GM21515 (cell line): ENCODE data around the gene DTNBP1.

ENCODE experiments used
- ATAC-seq: cut with Tn5 transposase; IDR thresholded peaks from one replicate; pipeline ENCODE4 v1.9.1; 2021; ENCODE audit not compliant: unreplicated experiment

Gene DTNBP1

DNA sequence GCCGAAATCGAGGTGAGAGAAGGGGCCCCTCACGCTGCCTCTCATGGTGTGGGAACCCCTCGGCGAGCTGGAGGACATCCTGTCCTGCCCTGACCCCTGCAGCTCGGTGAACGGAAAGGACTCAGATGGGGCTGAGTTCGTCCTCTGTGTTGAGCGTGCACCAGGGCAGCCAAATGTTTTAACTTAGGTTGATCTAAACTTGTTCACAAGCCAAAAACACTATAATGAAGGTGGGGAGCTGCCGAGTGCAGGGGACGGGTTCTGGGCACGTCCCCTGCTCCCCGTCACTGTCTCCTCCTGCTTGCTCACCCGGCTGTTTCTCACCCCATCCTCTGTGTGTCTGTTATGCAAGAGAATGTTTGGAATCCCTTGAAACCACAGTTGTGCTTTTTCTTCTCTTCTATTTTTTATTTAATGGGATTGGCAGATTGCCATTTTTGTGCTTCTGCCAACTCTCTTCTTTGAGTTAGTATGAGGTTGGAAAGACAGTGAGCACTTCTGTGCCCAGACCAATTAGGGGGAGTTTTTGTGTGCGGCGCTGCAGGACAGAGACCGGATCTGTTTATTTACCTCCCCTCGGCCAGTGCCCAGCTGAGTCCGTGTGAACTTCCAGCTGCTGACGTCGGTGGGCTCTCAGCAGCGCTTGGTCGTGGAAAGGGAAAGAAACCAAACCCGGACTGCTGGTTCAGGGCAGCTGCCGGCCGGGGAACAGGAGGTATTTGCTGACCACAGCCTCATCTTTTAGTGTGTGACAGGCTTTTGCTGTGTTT, 158.1 kb downstream of the DTNBP1 start:
- ATAC-seq: no peak

DNA sequence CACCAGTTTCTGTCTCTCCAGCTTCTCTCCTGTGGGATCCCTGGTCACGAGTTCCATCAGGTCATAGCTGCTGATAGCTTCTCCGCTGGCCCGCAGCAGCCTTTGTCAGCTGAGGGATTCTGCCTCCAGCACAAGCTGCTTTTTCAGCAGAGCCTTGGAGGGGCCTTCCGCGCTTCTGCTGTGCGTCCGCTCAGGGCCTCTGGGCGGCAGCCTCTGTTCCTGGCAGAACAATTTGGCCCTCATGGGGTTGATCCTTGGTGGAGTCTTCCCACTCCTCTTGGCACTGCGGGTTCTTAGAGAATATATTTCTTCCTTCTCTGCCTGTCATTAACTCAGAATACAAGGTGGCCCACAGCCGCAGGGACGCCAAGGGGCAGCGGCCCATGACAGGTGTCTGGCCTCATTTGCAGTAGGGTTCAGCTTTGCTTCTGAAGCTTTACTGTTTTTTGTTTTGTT, 158.8 kb downstream of the DTNBP1 start:
- ATAC-seq: no peak

DNA sequence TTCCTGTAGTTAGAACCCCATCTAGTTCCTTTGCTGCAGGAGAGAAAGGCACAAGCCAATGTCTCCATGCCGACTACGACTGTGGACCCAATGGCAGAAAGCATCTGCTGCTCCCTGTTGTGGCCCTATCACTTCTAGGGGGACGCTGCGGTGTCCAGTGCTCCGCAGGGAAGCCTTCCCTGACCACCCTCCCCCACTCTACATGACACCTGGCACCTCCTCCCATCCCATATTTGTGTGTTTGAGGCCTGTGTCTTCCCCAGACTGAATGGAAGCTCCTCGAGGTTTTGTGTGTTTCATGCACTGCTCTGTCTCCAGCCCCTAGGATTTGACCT, 159.5 kb downstream of the DTNBP1 start:
- ATAC-seq: no peak

DNA sequence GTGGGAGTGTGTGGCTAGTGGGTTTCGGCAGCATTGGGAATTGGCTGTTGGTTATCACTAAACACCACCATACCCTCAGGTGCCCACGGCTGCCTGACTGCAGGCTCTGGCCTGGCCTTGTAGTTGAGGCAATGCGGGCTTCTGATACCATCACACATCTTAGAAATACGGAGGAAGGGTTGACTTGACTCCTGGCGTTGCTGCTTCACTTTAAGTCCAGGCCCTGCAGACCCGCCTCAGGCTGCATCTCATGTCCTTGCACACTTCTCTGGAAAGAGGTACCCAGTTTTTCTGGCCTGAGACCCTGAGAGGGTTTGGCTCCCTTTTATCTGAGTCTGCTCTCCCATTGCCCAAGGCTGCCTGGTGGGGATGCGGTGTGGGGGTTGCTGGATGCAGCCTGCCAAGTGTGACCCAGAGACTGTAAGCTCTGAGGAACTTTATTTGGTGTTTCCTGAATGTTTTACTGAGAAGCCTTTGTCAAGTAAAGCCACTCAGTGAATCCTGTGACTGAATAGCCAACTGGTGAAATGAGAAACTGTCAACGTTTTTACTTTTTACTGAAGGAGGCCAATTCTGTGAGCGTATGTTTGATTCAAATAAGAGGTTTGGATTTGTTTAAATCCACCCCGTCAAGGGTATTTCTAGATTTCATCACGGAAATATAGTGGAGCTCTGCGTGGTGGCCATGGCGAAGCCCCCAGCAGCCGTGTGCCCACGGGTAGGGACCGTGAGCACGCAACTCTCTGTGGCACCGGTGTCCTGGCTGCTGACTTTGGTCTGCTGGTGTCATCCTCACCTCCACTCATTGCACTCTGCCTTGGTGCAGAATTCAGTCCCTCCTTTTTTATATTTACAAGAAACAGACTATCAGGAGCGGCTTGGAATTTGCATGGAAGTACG, 160.1 kb downstream of the DTNBP1 start:
- ATAC-seq: no peak

DNA sequence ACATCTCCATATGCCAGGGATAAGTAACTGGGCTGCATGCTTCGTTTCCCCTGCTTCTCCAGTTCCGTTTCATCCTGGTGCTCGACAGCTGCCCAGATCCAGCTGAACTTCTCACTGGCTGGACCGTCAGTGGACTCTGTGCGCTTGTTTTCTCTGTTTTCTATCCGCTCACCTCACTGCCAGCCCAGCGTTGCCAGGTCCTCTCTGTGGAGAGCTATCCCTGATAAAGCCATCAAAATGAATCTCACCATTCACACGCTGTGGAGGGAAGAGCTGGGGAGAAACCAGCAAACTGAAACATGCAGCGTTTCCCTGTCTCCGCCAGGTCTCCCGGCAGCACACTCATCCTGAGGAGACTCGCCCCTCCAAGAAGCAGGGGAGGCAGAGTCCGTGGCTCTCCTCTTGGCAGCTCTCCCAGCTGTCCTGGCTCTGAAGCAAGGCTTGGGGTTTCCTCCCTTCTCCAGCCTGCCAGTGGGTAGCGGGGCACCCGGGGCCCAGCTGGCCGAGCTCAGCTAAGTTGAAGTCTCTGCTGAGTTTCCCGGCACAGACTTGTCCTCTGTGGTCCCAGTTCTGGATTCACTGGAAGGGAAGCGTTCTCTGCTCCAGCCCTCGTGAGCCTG, 160.9 kb downstream of the DTNBP1 start:
- ATAC-seq: no peak

DNA sequence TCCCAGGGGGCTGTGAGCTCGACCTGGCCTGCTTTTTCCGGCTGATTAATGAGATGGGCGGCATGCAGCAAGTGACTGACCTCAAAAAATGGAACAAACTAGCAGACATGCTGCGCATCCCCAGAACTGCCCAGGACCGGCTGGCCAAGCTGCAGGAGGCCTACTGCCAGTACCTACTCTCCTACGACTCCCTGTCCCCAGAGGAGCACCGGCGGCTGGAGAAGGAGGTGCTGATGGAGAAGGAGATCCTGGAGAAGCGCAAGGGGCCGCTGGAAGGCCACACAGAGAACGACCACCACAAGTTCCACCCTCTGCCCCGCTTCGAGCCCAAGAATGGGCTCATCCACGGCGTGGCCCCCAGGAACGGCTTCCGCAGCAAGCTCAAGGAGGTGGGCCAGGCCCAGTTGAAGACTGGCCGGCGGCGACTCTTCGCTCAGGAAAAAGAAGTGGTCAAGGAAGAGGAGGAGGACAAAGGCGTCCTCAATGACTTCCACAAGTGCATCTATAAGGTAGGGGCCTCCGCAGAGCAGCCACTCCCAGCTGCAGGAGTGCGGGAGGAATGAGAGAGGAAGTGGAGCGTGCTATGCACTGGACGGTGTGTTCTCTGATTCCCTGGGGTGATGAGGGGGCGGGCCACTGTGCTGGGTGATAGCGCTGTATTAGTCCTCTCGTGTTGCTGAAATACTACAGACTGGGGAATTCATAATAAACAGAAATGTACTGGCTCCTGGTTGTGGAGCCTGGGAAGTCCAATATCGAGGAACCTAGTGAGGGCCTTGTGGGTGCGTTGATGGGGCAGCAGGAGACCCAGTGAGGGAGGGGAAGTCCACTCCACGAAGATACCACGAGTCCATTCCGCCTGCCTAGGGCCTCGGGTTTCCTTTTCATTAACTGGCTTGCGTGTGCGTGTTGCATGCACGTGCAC, 161.7 kb downstream of the DTNBP1 start:
- ATAC-seq: no peak

DNA sequence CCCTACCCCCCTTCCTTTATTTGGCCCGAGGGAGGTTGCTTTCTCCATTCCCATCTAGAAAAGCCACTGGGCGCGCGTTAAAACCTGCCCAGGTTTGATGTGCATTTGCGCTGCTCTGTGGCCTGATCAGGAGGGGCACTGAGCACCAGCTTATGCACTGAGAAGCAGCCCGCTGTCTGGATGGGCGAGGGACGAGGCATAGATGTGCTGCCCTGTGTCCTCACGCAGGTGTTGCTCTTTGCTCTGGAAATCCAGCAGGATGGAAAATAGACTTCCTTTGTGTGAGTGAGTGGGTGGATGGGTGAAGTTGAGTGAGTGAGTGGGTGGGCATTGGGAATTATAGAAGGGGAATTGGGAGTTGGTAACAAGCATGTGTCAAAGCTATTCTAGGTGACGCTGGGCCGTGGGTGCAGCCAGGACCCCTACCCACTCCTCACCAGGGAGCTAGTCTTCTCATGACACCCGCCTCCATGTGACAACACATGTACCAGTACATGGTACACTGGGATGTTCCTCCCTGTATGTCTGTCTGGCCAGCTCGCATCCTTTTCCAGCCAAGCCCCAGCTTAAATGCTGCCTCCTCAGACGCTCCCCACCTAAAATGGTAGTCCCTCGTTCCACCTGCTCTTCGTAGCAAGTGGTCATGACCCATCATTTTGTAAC, 162.6 kb downstream of the DTNBP1 start:
- no peak for ATAC-seq

DNA sequence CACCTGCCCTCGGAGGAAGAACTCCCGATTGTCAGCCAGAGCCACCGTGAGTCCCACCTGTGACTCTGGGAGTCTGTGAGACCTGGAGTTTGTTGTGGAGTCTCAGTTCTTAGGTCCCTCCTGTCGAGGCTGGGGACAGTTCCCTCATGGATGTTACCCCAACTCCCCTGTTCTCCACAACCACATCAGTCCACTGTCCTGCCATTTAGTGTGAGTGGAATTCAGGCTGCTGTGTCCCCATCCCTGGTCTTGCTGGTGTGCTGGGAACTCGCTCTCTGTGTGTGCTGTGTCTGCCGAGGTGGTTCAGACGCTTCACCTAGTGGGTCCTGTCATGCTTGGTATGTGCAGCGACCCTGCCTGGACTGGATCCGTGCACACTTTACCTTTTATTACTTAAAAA, 163.2 kb downstream of the DTNBP1 start:
- no peak for ATAC-seq

DNA sequence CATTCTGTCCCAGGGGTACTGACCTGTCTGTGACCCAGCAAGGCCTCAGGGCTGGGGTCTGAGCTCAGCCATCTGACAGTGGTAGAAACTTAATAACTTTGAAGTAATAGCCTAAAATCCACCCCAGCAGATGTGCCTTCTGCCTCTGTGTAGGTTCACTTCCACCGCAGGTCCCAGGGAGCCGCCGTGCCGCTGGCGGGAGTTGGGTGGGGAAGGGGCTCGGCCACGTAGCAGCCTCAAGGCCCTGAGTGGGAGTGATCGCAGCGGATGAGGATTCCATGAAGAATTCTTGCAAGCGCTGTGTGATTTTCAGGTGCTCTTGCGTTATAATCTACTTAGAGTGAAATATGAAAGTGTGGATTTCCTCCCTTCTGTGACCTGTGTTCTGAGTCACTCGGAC, 163.7 kb downstream of the DTNBP1 start:
- ATAC-seq: no peak

DNA sequence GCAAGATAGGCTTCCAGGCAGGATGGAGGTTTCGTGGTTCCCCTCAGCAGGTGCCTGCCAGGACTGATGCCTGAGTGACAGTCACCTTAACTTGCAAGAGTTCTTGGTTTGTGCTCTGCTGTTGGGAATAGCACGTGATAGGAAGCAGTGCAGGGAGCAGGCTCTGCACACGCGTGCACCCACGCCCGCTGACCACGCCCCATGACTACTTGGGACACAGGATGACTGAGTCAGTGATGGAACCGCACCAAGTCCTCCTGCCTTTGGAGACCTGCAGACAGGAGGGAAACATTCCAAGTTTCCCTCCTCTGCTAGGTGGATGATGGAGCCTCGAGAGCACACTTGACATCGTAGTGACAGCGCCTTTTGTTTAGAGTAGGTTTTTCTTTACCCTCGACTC, 164.2 kb downstream of the DTNBP1 start:
- ATAC-seq: no peak

DNA sequence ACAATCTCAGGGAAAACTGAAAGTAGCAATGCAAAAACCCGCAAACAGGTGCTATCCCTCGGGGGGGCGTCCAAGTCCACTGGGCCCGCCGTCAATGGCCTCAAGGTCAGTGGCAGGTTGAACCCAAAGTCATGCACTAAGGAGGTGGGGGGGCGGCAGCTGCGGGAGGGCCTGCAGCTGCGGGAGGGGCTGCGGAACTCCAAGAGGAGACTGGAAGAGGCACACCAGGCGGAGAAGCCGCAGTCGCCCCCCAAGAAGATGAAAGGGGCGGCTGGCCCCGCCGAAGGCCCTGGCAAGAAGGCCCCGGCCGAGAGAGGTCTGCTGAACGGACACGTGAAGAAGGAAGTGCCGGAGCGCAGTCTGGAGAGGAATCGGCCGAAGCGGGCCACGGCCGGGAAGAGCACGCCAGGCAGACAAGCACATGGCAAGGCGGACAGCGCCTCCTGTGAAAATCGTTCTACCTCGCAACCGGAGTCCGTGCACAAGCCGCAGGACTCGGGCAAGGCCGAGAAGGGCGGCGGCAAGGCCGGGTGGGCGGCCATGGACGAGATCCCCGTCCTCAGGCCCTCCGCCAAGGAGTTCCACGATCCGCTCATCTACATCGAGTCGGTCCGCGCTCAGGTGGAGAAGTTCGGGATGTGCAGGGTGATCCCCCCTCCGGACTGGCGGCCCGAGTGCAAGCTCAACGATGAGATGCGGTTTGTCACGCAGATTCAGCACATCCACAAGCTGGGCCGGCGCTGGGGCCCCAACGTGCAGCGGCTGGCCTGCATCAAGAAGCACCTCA, 166.3 kb downstream of the DTNBP1 start:
- ATAC-seq: no peak

DNA sequence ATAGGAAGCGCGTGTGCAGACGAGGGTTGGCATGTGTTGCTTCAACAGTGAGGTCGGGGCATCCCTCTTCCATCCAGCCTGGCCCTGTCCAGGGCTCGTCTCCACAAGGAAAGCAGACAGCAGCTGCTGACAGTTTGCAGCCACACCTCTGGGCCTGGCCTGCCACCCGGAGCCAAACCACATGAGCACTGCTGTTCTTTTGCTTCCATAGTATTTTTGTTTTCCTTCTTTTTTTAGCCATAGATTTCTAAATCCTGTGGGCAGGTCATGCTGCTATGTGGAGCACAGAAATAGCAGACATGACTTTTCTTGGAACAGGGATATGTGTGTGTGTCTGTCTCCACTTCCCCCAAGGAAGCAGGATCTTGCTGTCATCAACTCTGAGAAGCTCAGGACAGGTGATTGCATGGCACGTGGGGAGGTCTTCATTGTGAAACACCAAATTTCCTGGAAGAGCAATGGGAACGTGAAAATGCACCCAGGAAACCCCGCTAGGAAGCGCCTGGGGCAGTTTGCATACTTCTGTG, 167.4 kb downstream of the DTNBP1 start:
- ATAC-seq: no peak

DNA sequence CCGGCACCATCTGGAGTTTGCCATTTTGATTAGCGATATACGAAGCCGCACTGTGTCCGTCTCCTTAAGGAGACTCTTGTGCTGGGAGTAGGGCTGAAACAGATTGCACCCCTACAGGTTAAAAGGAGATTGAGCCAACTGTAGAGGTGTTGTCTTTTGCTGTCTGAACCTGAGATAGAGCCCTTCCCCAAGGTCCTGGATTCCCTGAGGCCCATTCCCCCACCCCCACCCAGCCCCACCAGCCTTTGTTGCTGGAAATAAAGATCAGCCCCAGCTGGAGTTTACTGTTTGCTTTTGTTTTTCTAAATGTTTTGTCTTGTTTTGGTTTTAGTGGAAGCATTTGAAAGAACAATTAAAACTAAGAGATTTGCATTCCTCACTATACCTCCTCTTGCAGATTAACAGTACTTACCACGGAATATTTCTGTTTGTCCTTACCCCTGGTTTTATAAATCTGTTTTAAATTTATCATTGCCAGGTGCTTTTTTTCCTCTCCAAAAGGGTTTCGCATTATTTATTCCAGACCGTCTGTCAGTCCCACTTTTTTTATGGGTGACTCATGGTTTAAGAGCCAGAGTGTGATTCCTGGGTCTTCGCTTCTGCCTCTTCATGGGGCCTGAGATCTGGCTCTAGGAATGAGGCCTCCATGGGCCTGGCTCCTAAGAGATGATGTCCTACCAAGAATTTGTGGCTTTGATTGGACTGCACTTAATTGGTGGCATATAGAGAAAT, 169.2 kb downstream of the DTNBP1 start:
- ATAC-seq: no peak

DNA sequence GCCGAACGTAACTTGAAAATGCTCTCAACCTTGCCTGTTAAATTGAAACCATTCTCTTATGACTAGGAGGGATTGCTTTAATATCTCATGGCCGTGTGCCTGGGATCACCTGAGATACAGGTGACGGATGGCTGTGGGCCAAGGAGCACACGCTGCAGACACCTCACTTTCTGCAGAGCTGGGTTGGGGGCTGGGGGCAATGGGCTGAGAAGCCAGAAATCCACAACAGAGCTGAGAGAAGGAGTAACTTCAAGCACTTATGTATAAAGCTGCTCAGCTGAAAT, 170.9 kb downstream of the DTNBP1 start:
- no peak for ATAC-seq

DNA sequence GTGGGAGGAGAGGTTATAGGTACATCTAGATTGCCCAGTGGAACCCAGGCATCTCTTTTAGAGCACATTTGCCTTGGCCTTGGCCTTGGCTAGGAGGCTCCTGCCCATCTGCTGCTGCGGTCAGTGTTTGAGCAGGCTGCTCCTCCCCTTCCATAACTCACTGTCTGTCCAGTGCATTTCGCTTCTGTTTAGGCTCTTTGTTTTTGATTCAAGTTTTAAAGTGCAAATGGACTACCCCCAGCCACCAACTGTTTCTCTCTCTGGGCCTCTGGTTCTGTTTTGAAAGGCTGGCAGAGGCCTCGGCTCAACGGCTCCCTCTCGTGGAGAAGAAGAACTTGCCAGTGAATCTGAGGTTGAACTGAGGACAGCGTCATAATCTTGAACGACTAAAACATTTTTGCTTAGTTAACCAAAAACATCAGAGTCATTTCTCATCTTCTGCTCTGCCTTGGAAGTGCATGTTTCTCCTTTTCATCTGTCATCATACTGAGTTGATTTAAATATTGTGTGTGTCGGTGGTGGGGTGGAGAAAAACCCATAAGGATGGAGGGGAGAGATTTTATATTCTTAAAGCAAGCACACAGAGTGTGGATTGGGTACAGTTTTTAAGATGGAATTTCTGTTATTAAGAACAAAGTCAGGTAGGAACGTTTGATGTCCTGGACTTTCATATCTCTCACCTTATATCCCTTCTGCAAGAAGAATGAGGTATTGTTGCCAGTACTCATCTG, 171.4 kb downstream of the DTNBP1 start:
- no peak for ATAC-seq

DNA sequence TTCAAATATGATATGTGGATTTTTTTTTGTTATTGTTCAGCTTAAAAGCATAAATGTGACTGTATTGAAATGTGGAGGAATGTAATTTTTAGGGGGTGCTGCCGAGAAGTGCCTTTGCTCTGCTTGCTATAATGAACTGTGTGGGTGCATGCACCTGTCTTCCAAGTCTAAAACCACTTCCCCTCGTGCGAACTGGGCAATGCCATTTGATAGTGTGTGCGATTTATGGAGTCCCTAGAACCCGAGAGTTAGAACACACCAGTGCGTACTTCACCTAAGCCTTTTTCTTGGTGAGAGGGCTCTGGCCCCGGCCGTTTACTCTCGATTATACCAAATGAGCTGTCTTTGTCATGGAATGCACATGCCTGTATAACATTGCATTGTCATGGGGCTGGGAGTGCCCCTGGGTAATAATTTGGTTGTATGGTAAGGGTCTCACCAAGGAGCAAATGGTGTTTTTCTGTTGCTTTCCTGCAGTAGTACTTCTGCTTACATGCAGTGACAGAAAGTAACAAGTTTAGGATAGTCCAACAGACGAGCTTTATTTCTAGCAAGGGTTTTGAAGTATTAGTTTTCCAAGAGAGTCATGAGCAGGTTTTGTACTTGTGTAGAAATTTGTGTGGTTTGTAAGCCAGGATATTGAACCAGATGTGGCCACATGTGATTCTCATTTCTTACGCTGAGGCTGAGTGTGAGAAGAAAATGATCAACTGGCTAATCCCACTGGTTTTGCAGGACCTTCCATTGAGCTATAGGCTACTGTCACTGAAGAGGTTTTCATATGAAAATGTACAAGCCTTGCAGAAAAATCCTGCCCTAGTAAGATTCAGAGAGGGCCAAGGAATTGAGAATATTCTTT, 172.4 kb downstream of the DTNBP1 start:
- no peak for ATAC-seq

DNA sequence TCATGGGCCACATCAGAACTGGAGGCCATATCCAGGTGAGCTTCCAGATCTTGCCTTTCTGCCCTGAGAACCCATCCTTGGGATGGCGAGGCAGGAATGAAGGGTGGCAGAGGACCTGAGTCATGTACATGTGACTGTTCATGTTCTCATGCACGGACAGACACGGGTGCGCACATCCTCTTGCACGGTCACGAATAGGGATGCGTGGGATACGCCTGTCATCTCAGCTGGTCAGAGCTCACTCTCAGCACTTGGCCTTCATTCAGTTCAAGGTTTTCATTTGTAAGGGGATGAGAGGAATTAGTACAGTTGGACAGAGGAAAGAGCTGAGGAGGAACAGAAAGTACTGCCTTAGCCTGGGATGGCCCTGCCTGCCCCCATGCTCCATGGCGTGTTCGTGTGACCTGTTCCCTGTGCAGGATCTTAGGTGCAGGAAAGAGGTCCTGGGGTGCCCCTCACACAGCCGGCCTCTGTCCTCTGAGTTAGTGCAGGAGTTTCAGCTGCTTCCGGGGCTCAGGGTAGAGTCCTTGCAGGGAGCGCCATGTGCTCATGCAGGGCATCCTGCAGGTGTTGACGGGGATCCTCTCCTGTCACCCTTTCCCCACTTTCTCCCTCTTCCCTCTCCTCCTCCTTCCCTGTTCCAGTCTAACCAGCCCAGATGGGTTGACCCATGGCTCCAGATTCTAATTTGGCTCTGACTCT, 173.4 kb downstream of the DTNBP1 start:
- ATAC-seq: no peak
